Transverse colon (tissue), 4 donors: Measurements from ENCODE around the gene SLAMF1. TPM values are rescaled to one million over a fixed set of nuclear protein-coding genes. Genes with fewer than 3 reads are reported as not detected.
"Not testable (repeated sequence)": the region's sequence is repeated elsewhere in the genome, so short reads cannot be mapped to it uniquely, and the experiment has no call there.

Experiments used
- DNase-seq: peaks from one replicate; pipeline ENCODE4 v3.0.0-alpha.2; 2019
- H3K27ac ChIP-seq, 4 donors: fragments of 200-600 bp; sonication (generic); 2 replicates each; pipeline ENCODE4 v1.5.1; 2016 to 2018; ENCODE audit warnings: inconsistent platforms in 4 of 4
- H3K27me3 ChIP-seq: fragments of 200-600 bp; sonication (generic); 2 replicates; pipeline ENCODE4 v1.5.1; 2017; ENCODE audit warnings: inconsistent platforms
- H3K36me3 ChIP-seq, 4 donors: fragments of 200-600 bp; sonication (generic); 2 replicates each; pipeline ENCODE4 v1.5.1; 2017 to 2019; ENCODE audit warnings: inconsistent platforms in 4 of 4
- H3K4me1 ChIP-seq, 4 donors: fragments of 200-600 bp; sonication (generic); 2 replicates each; pipeline ENCODE4 v1.5.1; 2017 to 2020; ENCODE audit warnings: inconsistent platforms in 4 of 4
- H3K4me3 ChIP-seq, 4 donors: fragments of 200-600 bp; sonication (generic); 1 replicate in 1 of 4; 2 replicates in 3 of 4; pipeline versions ENCODE4 v1.5.1 to v1.6.1; 2017 to 2019; ENCODE audit warnings: inconsistent platforms in 4 of 4
- H3K9me3 ChIP-seq, 2 donors: fragments of 200-600 bp; sonication (generic); 2 replicates each; pipeline ENCODE4 v1.5.1; 2017 to 2019; ENCODE audit warnings: inconsistent platforms in 2 of 2
- EP300 ChIP-seq: sonication (generic); formaldehyde crosslinking; IDR thresholded peaks from one replicate; pipeline ENCODE4 v1.6.1; 2017; ENCODE audit warnings: antibody characterized with exemption, low read depth
- POLR2A ChIP-seq: fragments of 450-650 bp; IDR thresholded peaks from one replicate; pipeline ENCODE4 v1.6.1; 2016; ENCODE audit warnings: antibody characterized with exemption, mild to moderate bottlenecking, moderate library complexity
- POLR2AphosphoS5 ChIP-seq, 3 donors: sonication (generic); formaldehyde crosslinking; IDR thresholded peaks; one replicate each; pipeline ENCODE4 v1.6.1; 2016; ENCODE audit warnings: antibody characterized with exemption in 3 of 3
- WGBS, 2 donors: methylation state at CpG; one replicate each; pipeline ENCODE4 v1.1.5; 2018; ENCODE audit warnings: low coverage in 1 of 2; 5-methylcytosine and 5-hydroxymethylcytosine counted together
- in situ Hi-C, 4 donors: fragments of 200-750 bp; cut with MboI; loops; one replicate each; pipeline versions ENCODE4 v1.15.0 to v1.15.1; 2017; ENCODE audit warnings: low sequenced_read_pairs in 3 of 4, low pct_ligation_motif_present in 1 of 4, low pct_unique_long_range_greater_than_20kb in 1 of 4
- intact Hi-C: fragments of 100-400 bp; cut with DNase I; formaldehyde crosslinking; loops from one replicate; pipeline ENCODE4 v1.15.1; 2023; ENCODE audit warnings: low total_unique reads
- total RNA-seq, 4 donors: library from RNA; depleted of rRNA; stranded (reverse); fragments of >200 nt; gene quantifications; one replicate each; pipeline ENCODE4 v1.1.0, GENCODE V29; 2016
- TF ChIP-seq, protein P1 (sequence below), 5 experiments: fragments of 200-600 bp in 3 of 5; fragments of 450-650 bp in 2 of 5; sonication (generic) in 3 of 5; IDR thresholded peaks; 1 replicate in 2 of 5; 2 replicates in 3 of 5; pipeline ENCODE4 v1.5.1; 2016 to 2017; ENCODE audit warnings: antibody characterized with exemption in 5 of 5, inconsistent platforms in 3 of 5, mild to moderate bottlenecking in 2 of 5, moderate library complexity in 1 of 5

The SLAMF1 gene
- total RNA-seq, 4 donors from 2014 or later, result 1.1 to 3.3 (median 3.2) TPM; not detected in 1

- intact Hi-C loops, result no loop called here
- Histone ChIP-seq H3K9me3 (no peaks in the 10 kb centered on the region), H3K27ac (no peak overlapping the region), H3K4me3 (no peak overlapping the region), H3K27me3 (no peaks in the 10 kb centered on the region), H3K36me3 (no peaks in the 10 kb centered on the region), H3K4me1 (no peaks in the 10 kb centered on the region)
- no peak for DNase-seq
- 62 to 64% methylated on average over 2 of the region's 2 CpGs for WGBS, 2 donors
- in situ Hi-C loops, result no loop called here
- TF ChIP-seq POLR2AphosphoS5 (IDR thresholded peaks at IDR 0.05) (no peak), EP300 (no peak), POLR2A (no peak)
- TF ChIP-seq, protein P1, sequence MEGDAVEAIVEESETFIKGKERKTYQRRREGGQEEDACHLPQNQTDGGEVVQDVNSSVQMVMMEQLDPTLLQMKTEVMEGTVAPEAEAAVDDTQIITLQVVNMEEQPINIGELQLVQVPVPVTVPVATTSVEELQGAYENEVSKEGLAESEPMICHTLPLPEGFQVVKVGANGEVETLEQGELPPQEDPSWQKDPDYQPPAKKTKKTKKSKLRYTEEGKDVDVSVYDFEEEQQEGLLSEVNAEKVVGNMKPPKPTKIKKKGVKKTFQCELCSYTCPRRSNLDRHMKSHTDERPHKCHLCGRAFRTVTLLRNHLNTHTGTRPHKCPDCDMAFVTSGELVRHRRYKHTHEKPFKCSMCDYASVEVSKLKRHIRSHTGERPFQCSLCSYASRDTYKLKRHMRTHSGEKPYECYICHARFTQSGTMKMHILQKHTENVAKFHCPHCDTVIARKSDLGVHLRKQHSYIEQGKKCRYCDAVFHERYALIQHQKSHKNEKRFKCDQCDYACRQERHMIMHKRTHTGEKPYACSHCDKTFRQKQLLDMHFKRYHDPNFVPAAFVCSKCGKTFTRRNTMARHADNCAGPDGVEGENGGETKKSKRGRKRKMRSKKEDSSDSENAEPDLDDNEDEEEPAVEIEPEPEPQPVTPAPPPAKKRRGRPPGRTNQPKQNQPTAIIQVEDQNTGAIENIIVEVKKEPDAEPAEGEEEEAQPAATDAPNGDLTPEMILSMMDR (IDR thresholded peaks at IDR 0.05), result no peak
Measured at GRCh38 chr1:160569806-160570205, 77.0 kb downstream of the SLAMF1 start.

- WGBS, 2 donors, result 54 to 59% methylated on average over 4 to 8 of the region's 8 CpGs
Measured at GRCh38 chr1:160567858-160568682, 78.8 kb downstream of the SLAMF1 start.

GRCh38 chr1:160567341-160567740, 79.5 kb downstream of the SLAMF1 start:
- Histone ChIP-seq H3K4me1 (no peaks in the 10 kb centered on the region), H3K36me3 (no peaks in the 10 kb centered on the region), H3K9me3 (peaks cover 0 to 9% of the 10 kb centered on the region in 2 donors), H3K4me3 (no peak overlapping the region), H3K27me3 (no peaks in the 10 kb centered on the region), H3K27ac (peak overlapping the region in 2 of 4 donors; percentile 3 to 30)
- in situ Hi-C loops, result no loop called here
- 73 to 83% methylated on average over 2 to 5 of the region's 5 CpGs for WGBS, 2 donors
- DNase-seq, result no peak
- intact Hi-C loops, result no loop called here
- TF ChIP-seq POLR2AphosphoS5 (IDR thresholded peaks at IDR 0.05), result no peak
- no peak for TF ChIP-seq EP300
- TF ChIP-seq, protein P1 (IDR thresholded peaks at IDR 0.05), result no peak
- TF ChIP-seq POLR2A, result no peak

More at GRCh38 chr1:160567858-160568682, 78.8 kb downstream of the SLAMF1 start:
- Histone ChIP-seq H3K4me3 (no peak overlapping the region), H3K27me3 (no peaks in the 10 kb centered on the region), H3K4me1 (no peaks in the 10 kb centered on the region), H3K36me3 (no peaks in the 10 kb centered on the region), H3K9me3 (peaks cover 0 to 4% of the 10 kb centered on the region in 2 donors), H3K27ac (peak overlapping the region in 3 of 4 donors; percentile 15 to 45 (median 43))
- peak; percentile 22 for DNase-seq
- in situ Hi-C loops, result no loop called here
- TF ChIP-seq, protein P1 (IDR thresholded peaks at IDR 0.05), result no peak
- TF ChIP-seq POLR2AphosphoS5 (IDR thresholded peaks at IDR 0.05), result no peak
- TF ChIP-seq EP300, result no peak
- TF ChIP-seq POLR2A, result no peak
- intact Hi-C loops, result no loop called here

DNA sequence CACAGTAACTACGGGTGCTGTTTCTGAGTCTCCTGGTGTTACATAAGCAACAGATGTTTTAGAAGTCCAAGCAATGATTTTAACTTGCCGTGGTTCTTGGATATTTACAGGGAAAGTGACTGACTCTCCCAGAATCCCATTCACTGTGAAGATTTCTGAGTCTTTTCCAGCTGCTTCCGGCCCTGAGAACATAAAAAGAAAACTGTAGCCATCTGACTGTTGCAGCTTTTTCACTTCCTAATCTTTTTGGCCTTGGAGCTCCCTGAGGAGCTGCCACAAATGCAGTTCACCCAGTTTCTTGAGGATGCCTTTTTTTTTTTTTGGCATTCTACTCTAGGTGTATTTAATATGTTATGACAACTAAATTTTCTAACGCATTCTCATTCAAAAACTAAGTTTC, 81.3 kb downstream of the SLAMF1 start:
- intact Hi-C loops (no loop called here), in situ Hi-C loops (no loop called here)
- Histone ChIP-seq H3K36me3 (no peaks in the 10 kb centered on the region), H3K27ac (no peak overlapping the region), H3K4me3 (no peak overlapping the region), H3K4me1 (no peaks in the 10 kb centered on the region), H3K27me3 (no peaks in the 10 kb centered on the region), H3K9me3 (peaks cover 0 to 9% of the 10 kb centered on the region in 2 donors)
- WGBS, 2 donors, result 67 to 92% methylated on average over 3 to 4 of the region's 4 CpGs
- no peak for DNase-seq
- TF ChIP-seq POLR2AphosphoS5 (IDR thresholded peaks at IDR 0.05) (no peak), EP300 (no peak), POLR2A (no peak)
- TF ChIP-seq, protein P1 (IDR thresholded peaks at IDR 0.05), result no peak

DNA sequence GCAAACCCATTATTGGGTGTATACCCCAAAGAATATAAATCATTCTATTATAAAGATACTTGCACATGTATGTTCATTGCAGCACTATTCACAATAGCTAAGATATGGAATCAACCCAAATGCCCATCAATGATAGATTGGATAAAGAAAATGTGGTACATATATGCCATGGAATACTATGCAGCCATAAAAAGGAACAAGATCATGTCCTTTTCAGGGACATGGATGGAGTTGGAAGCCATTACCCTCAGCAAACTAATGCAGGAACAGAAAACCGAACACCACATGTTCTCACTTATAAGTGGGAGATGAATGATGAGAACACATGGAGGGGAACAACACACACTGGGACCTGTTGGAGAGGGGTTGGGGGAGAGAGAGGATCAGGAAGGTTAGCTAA, 83.6 kb downstream of the SLAMF1 start:
- WGBS, 2 donors, result 95 to 100% methylated on average over 1 of the region's 1 CpG
- DNase-seq, H3K4me1 ChIP-seq, intact Hi-C loops, H3K27ac ChIP-seq, H3K27me3 ChIP-seq, H3K9me3 ChIP-seq, in situ Hi-C loops, H3K4me3 ChIP-seq, H3K36me3 ChIP-seq: not testable (repeated sequence)

DNA sequence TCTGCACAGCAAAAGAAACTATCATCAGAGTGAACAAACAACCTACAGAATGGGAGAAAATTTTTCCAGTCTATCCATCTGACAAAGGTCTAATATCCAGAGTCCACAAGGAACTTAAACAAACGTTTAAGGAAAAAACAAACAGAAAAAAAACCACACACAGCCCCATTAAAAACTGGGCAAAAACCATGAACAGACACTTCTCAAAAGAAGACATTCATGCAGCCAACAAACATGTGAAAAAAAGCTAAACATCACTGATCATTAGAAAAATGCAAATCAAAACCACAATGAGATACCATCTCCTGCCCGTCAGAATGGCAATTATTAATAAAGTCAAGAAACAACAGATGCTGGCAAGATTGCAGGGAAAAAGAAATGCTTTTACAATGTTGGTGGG, 84.1 kb downstream of the SLAMF1 start:
- H3K4me1 ChIP-seq, H3K27ac ChIP-seq, H3K9me3 ChIP-seq, H3K4me3 ChIP-seq, in situ Hi-C loops, intact Hi-C loops, H3K36me3 ChIP-seq, DNase-seq, H3K27me3 ChIP-seq: not testable (repeated sequence)
- 63 to 68% methylated on average over 2 of the region's 2 CpGs for WGBS, 2 donors
